Coronary artery (tissue), 2 donors: ENCODE data around the gene CHP2.

ENCODE experiments used
- DNase-seq: peaks from one replicate; pipeline ENCODE4 v3.0.0-alpha.2; 2017; ENCODE audit warnings: low spot score
- H3K27ac ChIP-seq, 2 donors: fragments of 200-600 bp; sonication (generic); one replicate each; pipeline ENCODE4 v1.5.1; 2016 to 2019
- H3K4me3 ChIP-seq: fragments of 200-600 bp; sonication (generic); 2 replicates; pipeline ENCODE4 v1.5.1; 2016; ENCODE audit warnings: mild to moderate bottlenecking, moderate library complexity
- CTCF ChIP-seq: fragments of 200-600 bp; sonication (generic); IDR thresholded peaks from one replicate; pipeline ENCODE4 v1.5.1; 2019; ENCODE audit warnings: antibody characterized with exemption

The CHP2 gene

GRCh38 chr16:23807028-23807427 lies 52.2 kb downstream of the CHP2 start:
- no peak for TF ChIP-seq CTCF
- no peak for DNase-seq
- H3K4me3 ChIP-seq = no peak overlapping the region
- no peak overlapping the region for H3K27ac ChIP-seq
